ENCODE measurements around the gene URB1.

- TF ChIP-seq JUN (IDR thresholded peaks at IDR 0.05; ENCODE audit: borderline replicate concordance, insufficient read depth, insufficient read length, low read depth) (no peak), POLR2A (IDR thresholded peaks at IDR 0.05; ENCODE audit: low read depth, low read length) (no peak), EZH2 (IDR thresholded peaks at IDR 0.05; ENCODE audit: borderline replicate concordance, low read depth, low read length, severe bottlenecking) (no peak), FOS (IDR thresholded peaks at IDR 0.05; ENCODE audit: borderline replicate concordance, insufficient read depth, low read length) (no peak), POLR2AphosphoS5 (IDR thresholded peaks at IDR 0.05; ENCODE audit: insufficient read depth, low read depth, low read length) (no peak), MYC (IDR thresholded peaks at IDR 0.05; ENCODE audit: low read depth, low read length) (no peak)
- TF ChIP-seq, protein P1, sequence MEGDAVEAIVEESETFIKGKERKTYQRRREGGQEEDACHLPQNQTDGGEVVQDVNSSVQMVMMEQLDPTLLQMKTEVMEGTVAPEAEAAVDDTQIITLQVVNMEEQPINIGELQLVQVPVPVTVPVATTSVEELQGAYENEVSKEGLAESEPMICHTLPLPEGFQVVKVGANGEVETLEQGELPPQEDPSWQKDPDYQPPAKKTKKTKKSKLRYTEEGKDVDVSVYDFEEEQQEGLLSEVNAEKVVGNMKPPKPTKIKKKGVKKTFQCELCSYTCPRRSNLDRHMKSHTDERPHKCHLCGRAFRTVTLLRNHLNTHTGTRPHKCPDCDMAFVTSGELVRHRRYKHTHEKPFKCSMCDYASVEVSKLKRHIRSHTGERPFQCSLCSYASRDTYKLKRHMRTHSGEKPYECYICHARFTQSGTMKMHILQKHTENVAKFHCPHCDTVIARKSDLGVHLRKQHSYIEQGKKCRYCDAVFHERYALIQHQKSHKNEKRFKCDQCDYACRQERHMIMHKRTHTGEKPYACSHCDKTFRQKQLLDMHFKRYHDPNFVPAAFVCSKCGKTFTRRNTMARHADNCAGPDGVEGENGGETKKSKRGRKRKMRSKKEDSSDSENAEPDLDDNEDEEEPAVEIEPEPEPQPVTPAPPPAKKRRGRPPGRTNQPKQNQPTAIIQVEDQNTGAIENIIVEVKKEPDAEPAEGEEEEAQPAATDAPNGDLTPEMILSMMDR (IDR thresholded peaks at IDR 0.05; ENCODE audit: extremely low read depth in 1 of 2, insufficient read depth in 1 of 2, low read depth in 1 of 2, low read length in 2 of 2) = no peak
Measured at GRCh38 chr21:32387151-32387550, 5.7 kb downstream of the URB1 start.

Data from endothelial cell of umbilical vein (primary cell).